H1 (cell line): ENCODE results near the gene KIR3DL1. TPM values are rescaled to one million over a fixed set of nuclear protein-coding genes. Genes with fewer than 3 reads are reported as not detected.
"Not testable (repeated sequence)": the region's sequence is repeated elsewhere in the genome, so short reads cannot be mapped to it uniquely, and the experiment has no call there.

Source experiments
- CTCF ChIA-PET: fragments of 300-600 bp; sonication (Branson Sonifier 250); formaldehyde crosslinking; loops from one replicate; lab custom pipeline; 2021; ENCODE audit not compliant: partially characterized antibody; lab: Charles Lee
- POLR2A ChIA-PET: fragments of 300-600 bp; sonication (Branson Sonifier 250); formaldehyde crosslinking; loops from one replicate; lab custom pipeline; 2021; ENCODE audit warnings: inconsistent platforms; ENCODE audit not compliant: partially characterized antibody; lab: Charles Lee
- DNase-seq, 2 experiments: peaks; one replicate each; pipeline versions ENCODE4 v3.0.0 to v3.0.0-alpha.2; 2010 to 2022; ENCODE audit warnings: low spot score in 2 of 2, low read depth in 1 of 2, mixed read lengths in 1 of 2
- FAIRE-seq: peaks from 2 replicates; lab custom pipeline; 2011; peaks lifted over from hg19 to GRCh38; lab: Jason Lieb, UNC
- H2AFZ ChIP-seq: 2 replicates; pipeline ENCODE4 v1.8.1; 2012; ENCODE audit warnings: low read length, inconsistent platforms
- H2AK5ac ChIP-seq: 2 replicates; pipeline ENCODE4 v1.6.1; 2013; ENCODE audit warnings: low read depth, low read length
- H2BK120ac ChIP-seq: replicated peaks from 2 replicates; pipeline ENCODE3; 2013; ENCODE audit warnings: low read depth, low read length, inconsistent platforms
- H2BK12ac ChIP-seq: 2 replicates; pipeline ENCODE4 v1.6.1; 2013; ENCODE audit warnings: low read depth, low read length
- H2BK15ac ChIP-seq: 2 replicates; pipeline ENCODE4 v1.6.1; 2013; ENCODE audit warnings: low read length
- H2BK20ac ChIP-seq: 2 replicates; pipeline ENCODE4 v1.6.1; 2013; ENCODE audit warnings: low read length
- H2BK5ac ChIP-seq: 2 replicates; pipeline ENCODE4 v1.6.1; 2013; ENCODE audit warnings: low read depth, low read length
- H3K14ac ChIP-seq: 2 replicates; pipeline ENCODE4 v1.6.1; 2013; ENCODE audit warnings: inconsistent platforms; ENCODE audit not compliant: insufficient read length
- H3K18ac ChIP-seq: 2 replicates; pipeline ENCODE4 v1.6.1; 2013; ENCODE audit warnings: low read length; ENCODE audit errors: extremely low read depth
- H3K23ac ChIP-seq: 2 replicates; pipeline ENCODE4 v1.6.1; 2013; ENCODE audit warnings: inconsistent platforms; ENCODE audit not compliant: insufficient read length
- H3K23me2 ChIP-seq: 2 replicates; pipeline ENCODE4 v1.6.1; 2013; ENCODE audit warnings: low read depth, low read length
- H3K27ac ChIP-seq: 2 replicates; pipeline ENCODE4 v1.6.1; 2011; ENCODE audit warnings: low read depth, low read length, inconsistent platforms
- H3K27me3 ChIP-seq, 4 experiments: replicated peaks in 1 of 4; 1 replicate in 1 of 4; 2 replicates in 3 of 4; pipeline versions ENCODE4 v1.6.1 to v1.8.1; 2011 to 2013; ENCODE audit warnings: low read length in 3 of 4, mild to moderate bottlenecking in 3 of 4, inconsistent platforms in 2 of 4, mixed read lengths in 2 of 4, moderate library complexity in 1 of 4; ENCODE audit not compliant: control insufficient read depth in 3 of 4, insufficient read depth in 3 of 4; ENCODE audit errors: extremely low read depth in 1 of 4
- H3K36me3 ChIP-seq, 4 experiments: 2 replicates each; pipeline versions ENCODE4 v1.6.1 to v1.8.1; 2011 to 2013; ENCODE audit warnings: mild to moderate bottlenecking in 4 of 4, low read length in 3 of 4, moderate library complexity in 2 of 4, control low read depth in 1 of 4, inconsistent platforms in 1 of 4; ENCODE audit not compliant: insufficient read depth in 4 of 4, control insufficient read depth in 2 of 4
- H3K4ac ChIP-seq: replicated peaks from 2 replicates; pipeline ENCODE3; 2013; ENCODE audit warnings: low read length, low read depth, mixed read lengths, inconsistent platforms; ENCODE audit not compliant: insufficient read length
- H3K4me1 ChIP-seq, 4 experiments: replicated peaks in 1 of 4; 1 replicate in 1 of 4; 2 replicates in 3 of 4; pipeline versions ENCODE4 v1.6.1 to v1.8.1; 2011 to 2013; ENCODE audit warnings: low read length in 3 of 4, inconsistent platforms in 2 of 4, mixed read lengths in 1 of 4; ENCODE audit not compliant: insufficient read depth in 4 of 4, control insufficient read depth in 3 of 4
- H3K4me2 ChIP-seq, 2 experiments: 2 replicates each; pipeline versions ENCODE4 v1.6.1 to v1.8.1; 2011 to 2013; ENCODE audit warnings: low read depth in 2 of 2, low read length in 2 of 2, control low read depth in 1 of 2, inconsistent platforms in 1 of 2, mild to moderate bottlenecking in 1 of 2; ENCODE audit not compliant: insufficient read depth in 1 of 2
- H3K4me3 ChIP-seq, 4 experiments: fragments of 200-600, 300-600 bp in 1 of 4; sonication (generic), shearing (Covaris generic), sonication (Bioruptor Twin) in 1 of 4; 2 replicates each; pipeline versions ENCODE4 v1.5.1 to v1.8.1; 2011 to 2016; ENCODE audit warnings: low read length in 4 of 4, low read depth in 3 of 4, control low read depth in 2 of 4, inconsistent platforms in 2 of 4, mild to moderate bottlenecking in 2 of 4, mixed read lengths in 1 of 4, moderate library complexity in 1 of 4; ENCODE audit not compliant: insufficient read depth in 2 of 4; ENCODE audit errors: extremely low read depth in 1 of 4
- H3K56ac ChIP-seq: replicated peaks from 2 replicates; pipeline ENCODE3; 2013; ENCODE audit warnings: low read depth, mild to moderate bottlenecking, mixed read lengths, low read length, inconsistent platforms; ENCODE audit not compliant: insufficient read length
- H3K79me1 ChIP-seq: 2 replicates; pipeline ENCODE4 v1.6.1; 2013; ENCODE audit warnings: low read depth, low read length, control low read depth
- H3K79me2 ChIP-seq, 2 experiments: 2 replicates each; pipeline versions ENCODE4 v1.6.1 to v1.8.1; 2012 to 2013; ENCODE audit warnings: low read length in 2 of 2, mild to moderate bottlenecking in 2 of 2, inconsistent platforms in 1 of 2; ENCODE audit not compliant: insufficient read depth in 2 of 2, control insufficient read depth in 1 of 2
- H3K9ac ChIP-seq, 4 experiments: replicated peaks in 1 of 4; 1 replicate in 1 of 4; 2 replicates in 3 of 4; pipeline versions ENCODE4 v1.6.1 to v1.8.1; 2011 to 2013; ENCODE audit warnings: low read depth in 3 of 4, low read length in 3 of 4, control low read depth in 2 of 4, mild to moderate bottlenecking in 2 of 4, moderate library complexity in 2 of 4, inconsistent platforms in 1 of 4; ENCODE audit errors: extremely low read depth in 1 of 4
- H3K9me3 ChIP-seq, 2 experiments: 2 replicates each; pipeline versions ENCODE4 v1.6.1 to v1.8.1; 2012 to 2013; ENCODE audit warnings: mild to moderate bottlenecking in 2 of 2, moderate library complexity in 2 of 2, control low read depth in 1 of 2, inconsistent platforms in 1 of 2, low read depth in 1 of 2, low read length in 1 of 2, mixed read lengths in 1 of 2; ENCODE audit not compliant: insufficient read depth in 2 of 2
- H4K20me1 ChIP-seq, 2 experiments: replicated peaks in 1 of 2; 2 replicates each; pipeline versions ENCODE3 to v1.8.1; 2011 to 2013; ENCODE audit warnings: inconsistent platforms in 2 of 2, low read length in 2 of 2, mild to moderate bottlenecking in 1 of 2; ENCODE audit not compliant: insufficient read depth in 2 of 2, control insufficient read depth in 1 of 2
- H4K5ac ChIP-seq: 2 replicates; pipeline ENCODE4 v1.6.1; 2013; ENCODE audit warnings: low read length, low read depth, mixed read lengths, inconsistent platforms; ENCODE audit not compliant: insufficient read length
- H4K8ac ChIP-seq: 2 replicates; pipeline ENCODE4 v1.8.0; 2013; ENCODE audit warnings: mild to moderate bottlenecking, moderate library complexity, low read length, inconsistent platforms; ENCODE audit not compliant: insufficient read depth; ENCODE audit errors: extremely low read depth
- H4K91ac ChIP-seq: replicated peaks from 2 replicates; pipeline ENCODE3; 2013; ENCODE audit warnings: low read length, mixed read lengths, inconsistent platforms; ENCODE audit not compliant: insufficient read length
- WGBS, 2 experiments: shearing (Covaris generic) in 1 of 2; methylation state at CpG; one replicate each; pipeline versions ENCODE4 v1.1.6 to v1.1.7; 2013 to 2015; ENCODE audit warnings: low lambda C conversion rate in 2 of 2, mixed read lengths in 2 of 2, inconsistent platforms in 1 of 2, low coverage in 1 of 2, missing lambda C conversion rate in 1 of 2; ENCODE audit not compliant: insufficient replicate concordance in 2 of 2, insufficient coverage in 1 of 2, insufficient read length in 1 of 2; ENCODE audit errors: extremely low coverage in 1 of 2, missing lambda C conversion rate in 1 of 2; 5-methylcytosine and 5-hydroxymethylcytosine counted together
- polyA plus RNA-seq, 7 experiments: library from polyadenylated mRNA; depleted of rRNA in 3 of 7; stranded (reverse) in 5 of 7; unstranded in 2 of 7; fragments of >200 nt in 5 of 7; fragments of 200-250 nt in 2 of 7; gene quantifications; 1 replicate in 5 of 7; 2 replicates in 1 of 7; 4 replicates in 1 of 7; pipeline versions ENCODE4 v1.2.1 to v1.2.3, GENCODE V29; 2011 to 2013; ENCODE audit warnings: missing spikeins in 2 of 7, mixed read lengths in 2 of 7
- total RNA-seq: library from RNA; stranded (reverse); fragmentation: NEBNext Ultra II Directional; extraction: Animal tissue kit (Norgen Biotek cat#: 25700); gene quantifications from 2 replicates; pipeline ENCODE4 v1.2.1, GENCODE V29; 2021

The KIR3DL1 gene
- total and polyA plus RNA-seq, 2 of the 8 experiments (the other 6 are each of a cell fraction or from before 2014, with no cell fraction given): not detected

GRCh38 chr19:54769646-54770045 is 46.6 kb upstream of the KIR3DL1 start, which contains the start of gene KIR2DL1:
Gene KIR2DL1 (plus strand): TSS chr19:54769793. CDS start chr19:54769851, 58 bp downstream.
- H2AFZ ChIP-seq, CTCF ChIA-PET, H3K56ac ChIP-seq, H3K79me1 ChIP-seq, H3K27ac ChIP-seq, H3K4me3 ChIP-seq, H2AK5ac ChIP-seq, H3K27me3 ChIP-seq, H2BK15ac ChIP-seq, H2BK5ac ChIP-seq, H3K4me1 ChIP-seq, H3K36me3 ChIP-seq, H4K20me1 ChIP-seq, H3K4ac ChIP-seq, H3K14ac ChIP-seq, H2BK120ac ChIP-seq, DNase-seq, H3K23me2 ChIP-seq, POLR2A ChIA-PET, H4K91ac ChIP-seq, H3K18ac ChIP-seq, H2BK20ac ChIP-seq, H3K9ac ChIP-seq, H3K4me2 ChIP-seq, FAIRE-seq, H4K8ac ChIP-seq, H3K79me2 ChIP-seq, H2BK12ac ChIP-seq, H3K23ac ChIP-seq, H4K5ac ChIP-seq: not testable (repeated sequence)
- peaks cover 36 to 68% of the 10 kb centered on the region in 2 experiments for H3K9me3 ChIP-seq
- WGBS, 2 experiments: 86% methylated on average over 15 of the region's 15 CpGs; no CpG with 5 or more reads in 1 of the 2 experiments

- H3K27me3 ChIP-seq, H3K27ac ChIP-seq, H2AFZ ChIP-seq, H3K23me2 ChIP-seq, H3K14ac ChIP-seq, H2BK15ac ChIP-seq, H3K79me2 ChIP-seq, H3K4ac ChIP-seq, H4K20me1 ChIP-seq, H3K23ac ChIP-seq, H3K79me1 ChIP-seq, POLR2A ChIA-PET, H3K9ac ChIP-seq, H4K8ac ChIP-seq, DNase-seq, H2BK120ac ChIP-seq, H3K18ac ChIP-seq, CTCF ChIA-PET, H4K5ac ChIP-seq, FAIRE-seq, H2BK12ac ChIP-seq, H3K56ac ChIP-seq, H3K4me3 ChIP-seq, H3K4me1 ChIP-seq, H4K91ac ChIP-seq, H3K4me2 ChIP-seq, H2BK20ac ChIP-seq, H2BK5ac ChIP-seq, H3K36me3 ChIP-seq, H2AK5ac ChIP-seq: not testable (repeated sequence)
- WGBS, 2 experiments: 80% methylated on average over 4 of the region's 4 CpGs; no CpG with 5 or more reads in 1 of the 2 experiments
- H3K9me3 ChIP-seq: peaks cover 37 to 67% of the 10 kb centered on the region in 2 experiments
Observed at GRCh38 chr19:54770511-54770910, 45.8 kb upstream of the KIR3DL1 start.
